Epithelial cell of proximal tubule (primary cell): ENCODE results near the gene ECHDC3. TPM values are rescaled to one million over a fixed set of nuclear protein-coding genes. Genes with fewer than 3 reads are reported as not detected.

Source experiments
- DNase-seq: peaks from one replicate; pipeline ENCODE4 v3.0.0-alpha.2; 2011; ENCODE audit warnings: low read depth
- H3K4me3 ChIP-seq: 2 replicates; pipeline ENCODE4 v1.5.1; 2011; ENCODE audit warnings: low read depth, mild to moderate bottlenecking, low read length
- total RNA-seq: library from RNA; depleted of rRNA; stranded (reverse); fragments of >200 nt; gene quantifications from 2 replicates; pipeline ENCODE4 v1.2.3, GENCODE V29; 2015
- TF ChIP-seq, protein P1 (sequence below): conservative IDR thresholded peaks from 2 replicates; pipeline ENCODE4 v1.5.1; 2012; ENCODE audit warnings: low read depth, mild to moderate bottlenecking, low read length

ECHDC3 gene
- total RNA-seq, 1 donor from 2014 or later: 20.2 TPM

DNA sequence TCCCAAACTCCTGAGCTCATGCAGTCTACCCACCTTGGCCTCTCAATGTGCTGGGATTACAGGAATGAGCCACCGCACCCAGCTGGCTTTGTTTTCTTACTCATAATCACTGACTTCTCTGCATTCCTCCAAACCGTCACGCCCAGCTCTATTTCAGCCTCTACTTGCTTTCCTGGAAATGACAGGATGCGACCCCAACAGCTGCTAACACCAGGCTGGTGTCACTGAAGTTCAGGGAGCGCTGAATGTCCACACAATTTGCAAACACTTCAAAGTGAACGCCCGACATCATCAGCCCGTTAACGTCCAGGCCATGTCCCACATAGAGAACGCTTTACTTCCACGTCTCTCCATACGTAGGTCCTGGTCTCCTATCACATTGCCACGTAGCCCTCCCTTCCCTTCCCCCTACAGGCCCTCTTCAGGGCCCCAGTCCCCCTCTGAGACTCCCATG is 68.2 kb downstream of the ECHDC3 start:
- TF ChIP-seq, protein P1, sequence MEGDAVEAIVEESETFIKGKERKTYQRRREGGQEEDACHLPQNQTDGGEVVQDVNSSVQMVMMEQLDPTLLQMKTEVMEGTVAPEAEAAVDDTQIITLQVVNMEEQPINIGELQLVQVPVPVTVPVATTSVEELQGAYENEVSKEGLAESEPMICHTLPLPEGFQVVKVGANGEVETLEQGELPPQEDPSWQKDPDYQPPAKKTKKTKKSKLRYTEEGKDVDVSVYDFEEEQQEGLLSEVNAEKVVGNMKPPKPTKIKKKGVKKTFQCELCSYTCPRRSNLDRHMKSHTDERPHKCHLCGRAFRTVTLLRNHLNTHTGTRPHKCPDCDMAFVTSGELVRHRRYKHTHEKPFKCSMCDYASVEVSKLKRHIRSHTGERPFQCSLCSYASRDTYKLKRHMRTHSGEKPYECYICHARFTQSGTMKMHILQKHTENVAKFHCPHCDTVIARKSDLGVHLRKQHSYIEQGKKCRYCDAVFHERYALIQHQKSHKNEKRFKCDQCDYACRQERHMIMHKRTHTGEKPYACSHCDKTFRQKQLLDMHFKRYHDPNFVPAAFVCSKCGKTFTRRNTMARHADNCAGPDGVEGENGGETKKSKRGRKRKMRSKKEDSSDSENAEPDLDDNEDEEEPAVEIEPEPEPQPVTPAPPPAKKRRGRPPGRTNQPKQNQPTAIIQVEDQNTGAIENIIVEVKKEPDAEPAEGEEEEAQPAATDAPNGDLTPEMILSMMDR: no peak
- DNase-seq: no peak
- no peak overlapping the region for H3K4me3 ChIP-seq

DNA sequence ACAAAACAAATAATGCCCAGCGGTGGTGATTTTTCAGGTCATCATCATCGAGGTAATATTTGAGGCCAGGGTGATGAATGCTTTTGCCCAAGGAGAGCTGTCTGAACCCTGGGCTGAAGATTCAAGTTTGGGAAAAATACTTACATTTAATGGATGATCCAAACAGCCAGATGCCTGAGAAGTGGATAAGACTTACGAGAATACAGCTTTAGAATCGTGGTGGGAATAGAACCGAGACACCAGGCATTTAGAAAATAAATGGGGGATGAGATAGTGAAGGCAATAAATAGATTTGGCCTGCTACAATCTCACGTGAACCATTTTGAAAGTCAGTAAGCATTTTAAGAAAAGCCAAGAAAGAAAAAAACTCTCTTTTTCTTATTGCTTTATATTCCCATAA is 68.8 kb downstream of the ECHDC3 start:
- no peak overlapping the region for H3K4me3 ChIP-seq
- DNase-seq: no peak
- TF ChIP-seq, protein P1: no peak

DNA sequence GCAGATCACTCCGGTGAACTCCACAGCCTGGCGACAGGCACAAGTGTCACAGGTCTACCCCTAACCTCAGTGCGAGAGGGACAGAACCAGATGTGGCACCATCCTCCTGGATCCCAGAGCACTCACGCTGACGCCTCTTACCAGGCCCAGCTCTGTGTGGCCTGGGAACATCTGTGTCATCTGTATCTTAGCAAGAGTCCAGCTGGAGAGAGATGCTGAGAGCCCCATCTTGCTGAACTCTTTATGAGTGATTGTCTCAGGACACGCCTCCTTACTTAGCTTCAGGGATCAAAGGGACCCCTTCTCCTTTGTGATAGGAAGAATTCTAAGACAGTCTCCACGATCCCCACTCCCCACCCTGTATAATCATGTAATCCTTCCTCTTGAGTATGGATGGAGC is 71.0 kb downstream of the ECHDC3 start:
- no peak overlapping the region for H3K4me3 ChIP-seq
- DNase-seq: no peak
- TF ChIP-seq, protein P1: no peak

Other genes with a start within 250 kb of the ECHDC3 start
- 14.7 and 18.8 TPM in 2 replicates for gene USP6NL, start 130.7 kb upstream of the ECHDC3 start, total RNA-seq
- gene PROSER2, start 81.0 kb downstream of the ECHDC3 start, total RNA-seq: 91.6 and 112 TPM in 2 replicates